ENCODE results near the gene PRKCE. TPM values are rescaled to one million over a fixed set of nuclear protein-coding genes. Genes with fewer than 3 reads are reported as not detected.

The PRKCE gene
- total RNA-seq, 1 donor from 2014 or later = 4.6 TPM

DNA sequence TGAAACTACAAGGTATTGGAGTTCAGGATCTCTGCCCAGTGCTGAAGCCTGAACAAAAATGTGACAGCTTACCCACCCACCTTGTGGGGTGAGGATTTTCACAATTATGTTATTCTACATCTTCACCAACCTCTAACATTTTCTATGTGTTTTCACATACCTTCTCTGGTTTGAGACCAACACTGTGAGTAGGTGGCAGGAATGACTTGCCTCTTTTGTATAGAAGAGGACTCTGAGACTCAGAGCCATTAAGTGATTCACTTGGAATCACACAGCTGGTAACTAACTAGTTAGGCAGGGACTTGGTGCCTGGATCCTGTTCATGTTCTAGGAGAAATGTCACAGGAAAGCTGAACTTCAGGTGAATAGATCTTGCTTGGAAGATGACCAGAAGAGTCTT lies 25.7 kb upstream of the PRKCE start:
- intact Hi-C loops (cut with DNase I) = no loop called here
- no peaks in the 10 kb centered on the region for H3K36me3 ChIP-seq
- H3K27me3 ChIP-seq = no peaks in the 10 kb centered on the region
- TF ChIP-seq, protein P1, sequence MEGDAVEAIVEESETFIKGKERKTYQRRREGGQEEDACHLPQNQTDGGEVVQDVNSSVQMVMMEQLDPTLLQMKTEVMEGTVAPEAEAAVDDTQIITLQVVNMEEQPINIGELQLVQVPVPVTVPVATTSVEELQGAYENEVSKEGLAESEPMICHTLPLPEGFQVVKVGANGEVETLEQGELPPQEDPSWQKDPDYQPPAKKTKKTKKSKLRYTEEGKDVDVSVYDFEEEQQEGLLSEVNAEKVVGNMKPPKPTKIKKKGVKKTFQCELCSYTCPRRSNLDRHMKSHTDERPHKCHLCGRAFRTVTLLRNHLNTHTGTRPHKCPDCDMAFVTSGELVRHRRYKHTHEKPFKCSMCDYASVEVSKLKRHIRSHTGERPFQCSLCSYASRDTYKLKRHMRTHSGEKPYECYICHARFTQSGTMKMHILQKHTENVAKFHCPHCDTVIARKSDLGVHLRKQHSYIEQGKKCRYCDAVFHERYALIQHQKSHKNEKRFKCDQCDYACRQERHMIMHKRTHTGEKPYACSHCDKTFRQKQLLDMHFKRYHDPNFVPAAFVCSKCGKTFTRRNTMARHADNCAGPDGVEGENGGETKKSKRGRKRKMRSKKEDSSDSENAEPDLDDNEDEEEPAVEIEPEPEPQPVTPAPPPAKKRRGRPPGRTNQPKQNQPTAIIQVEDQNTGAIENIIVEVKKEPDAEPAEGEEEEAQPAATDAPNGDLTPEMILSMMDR (IDR thresholded peaks at IDR 0.05) = no peak
- H3K9me3 ChIP-seq = no peaks in the 10 kb centered on the region
- H3K4me1 ChIP-seq = no peaks in the 10 kb centered on the region
- DNase-seq (ENCODE audit: low spot score in 2 of 2) = no peak
- H3K4me3 ChIP-seq = no peak overlapping the region
- no peak overlapping the region for H3K27ac ChIP-seq

DNA sequence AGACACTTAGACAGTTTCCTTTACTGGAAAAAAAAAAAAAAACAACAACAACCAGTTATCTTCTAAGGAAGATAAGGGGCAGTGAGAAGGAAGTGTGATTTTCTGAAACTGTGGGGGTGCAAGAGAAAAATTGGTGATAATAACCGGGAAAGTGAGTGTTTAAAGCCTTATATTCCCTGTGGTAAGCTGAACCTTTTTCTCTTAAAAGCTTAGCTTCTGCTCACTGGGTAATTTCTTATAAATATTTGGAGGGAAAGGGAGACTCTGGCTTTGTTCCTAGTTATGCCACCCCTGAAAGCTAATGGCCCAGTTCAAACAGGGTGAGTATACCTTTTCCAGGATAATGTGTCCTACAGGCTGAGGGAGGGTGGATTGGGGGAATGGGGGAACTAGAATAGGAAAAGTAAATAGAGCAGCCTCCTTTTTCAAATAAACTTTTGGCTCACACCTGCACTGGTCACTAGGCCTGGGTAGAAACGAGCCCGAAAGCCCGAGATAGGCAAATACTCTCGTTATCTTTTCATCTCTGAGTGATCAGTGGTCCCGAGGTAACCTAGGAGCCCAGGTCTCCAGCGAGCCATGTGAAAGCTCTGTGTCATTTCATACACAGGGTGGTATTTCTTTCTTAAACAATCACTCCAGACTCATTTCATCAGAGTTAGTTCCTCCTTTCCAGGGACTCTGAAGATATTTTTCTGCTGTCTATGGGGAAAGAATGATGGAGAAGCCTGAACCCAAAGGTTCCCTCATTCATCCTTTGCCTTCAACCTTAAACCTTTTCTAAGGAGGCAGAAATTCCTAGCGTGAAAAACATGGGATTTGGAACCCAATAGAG lies 24.9 kb upstream of the PRKCE start:
- TF ChIP-seq, protein P1 (IDR thresholded peaks at IDR 0.05) = no peak
- Histone ChIP-seq H3K4me3 (no peak overlapping the region), H3K4me1 (no peaks in the 10 kb centered on the region), H3K9me3 (no peaks in the 10 kb centered on the region), H3K36me3 (no peaks in the 10 kb centered on the region), H3K27me3 (no peaks in the 10 kb centered on the region), H3K27ac (no peak overlapping the region)
- intact Hi-C loops (cut with DNase I) = no loop called here
- no peak for DNase-seq (ENCODE audit: low spot score in 2 of 2)

- no peaks in the 10 kb centered on the region for H3K36me3 ChIP-seq
- H3K4me3 ChIP-seq = no peak overlapping the region
- no peak overlapping the region for H3K27ac ChIP-seq
- H3K27me3 ChIP-seq = no peaks in the 10 kb centered on the region
- no peak for DNase-seq (ENCODE audit: low spot score in 2 of 2)
- no peaks in the 10 kb centered on the region for H3K4me1 ChIP-seq
- TF ChIP-seq, protein P1 (IDR thresholded peaks at IDR 0.05) = no peak
- no peaks in the 10 kb centered on the region for H3K9me3 ChIP-seq
- intact Hi-C loops (cut with DNase I) = no loop called here
Observed at GRCh38 chr2:45627911-45628310, 23.6 kb upstream of the PRKCE start.

DNA sequence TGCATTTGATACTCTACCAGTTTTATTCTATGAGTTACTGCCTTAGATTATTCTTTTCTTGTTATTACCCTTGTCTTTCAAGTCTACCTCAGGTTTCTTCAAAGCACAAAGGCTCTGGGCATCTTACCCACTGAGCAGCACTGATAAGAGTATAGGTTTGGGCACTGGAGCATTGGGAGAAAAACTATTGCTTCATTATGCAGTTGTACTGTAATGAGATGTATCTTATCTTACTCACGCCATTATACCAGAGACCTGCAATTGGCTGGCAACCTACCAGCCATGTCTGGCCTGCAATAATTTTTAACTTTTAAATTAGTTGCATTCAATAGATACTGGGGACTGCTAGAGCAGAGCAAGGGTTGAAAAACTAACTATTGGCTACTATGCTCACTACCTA lies 21.5 kb upstream of the PRKCE start:
- H3K4me1 ChIP-seq = no peaks in the 10 kb centered on the region
- DNase-seq (ENCODE audit: low spot score in 2 of 2) = no peak
- H3K36me3 ChIP-seq = no peaks in the 10 kb centered on the region
- intact Hi-C loops (cut with DNase I) = no loop called here
- H3K27me3 ChIP-seq = no peaks in the 10 kb centered on the region
- H3K9me3 ChIP-seq = no peaks in the 10 kb centered on the region
- H3K27ac ChIP-seq = no peak overlapping the region
- TF ChIP-seq, protein P1 (IDR thresholded peaks at IDR 0.05) = no peak
- no peak overlapping the region for H3K4me3 ChIP-seq

- Histone ChIP-seq H3K4me1 (no peaks in the 10 kb centered on the region), H3K27me3 (no peaks in the 10 kb centered on the region), H3K4me3 (no peak overlapping the region), H3K9me3 (no peaks in the 10 kb centered on the region), H3K27ac (no peak overlapping the region), H3K36me3 (no peaks in the 10 kb centered on the region)
- TF ChIP-seq, protein P1 (IDR thresholded peaks at IDR 0.05) = no peak
- DNase-seq (ENCODE audit: low spot score in 2 of 2) = no peak
- intact Hi-C loops (cut with DNase I) = no loop called here
Observed at GRCh38 chr2:45631319-45631718, 20.2 kb upstream of the PRKCE start.

All from ascending aorta (tissue), 2 donors.